Measurements from ENCODE around the gene ADGRE3. TPM values are rescaled to one million over a fixed set of nuclear protein-coding genes. Genes with fewer than 3 reads are reported as not detected.

The ADGRE3 gene
- total and polyA plus RNA-seq, 2 of the 8 experiments (the other 6 are each of a cell fraction or from before 2014, with no cell fraction given), result not detected

- TF ChIP-seq CHD7 (IDR thresholded peaks at IDR 0.05; ENCODE audit: insufficient replicate concordance, low read length) (no peak), EGR1 (IDR thresholded peaks at IDR 0.05; ENCODE audit: borderline replicate concordance, low read depth, low read length) (no peak), SAP30 (IDR thresholded peaks at IDR 0.05; ENCODE audit: insufficient read depth, insufficient replicate concordance, low read length) (peak; percentile 93), GABPA (IDR thresholded peaks at IDR 0.05; ENCODE audit: borderline replicate concordance, insufficient read depth, low read length) (peak; percentile 95), KDM1A (IDR thresholded peaks at IDR 0.05; ENCODE audit: borderline replicate concordance, low read length) (no peak), ATF2 (IDR thresholded peaks at IDR 0.05; ENCODE audit: low read length) (no peak), YY1 (IDR thresholded peaks at IDR 0.05; ENCODE audit: low read depth, low read length) (peak; percentile 17; the same call in 1 of the 2 replicates)
Measured at GRCh38 chr19:14689598-14690503, 15.2 kb upstream of the ADGRE3 start, which contains the start of gene ZNF333 (continued).
